NB4 (cell line): ENCODE results near the gene RGS3.

Experiments used
- MYC ChIP-seq: IDR thresholded peaks from 2 replicates; pipeline ENCODE4 v1.6.1; 2011; ENCODE audit warnings: low read depth, low read length
- POLR2A ChIP-seq: IDR thresholded peaks from 2 replicates; pipeline ENCODE4 v1.6.1; 2011; ENCODE audit warnings: mild to moderate bottlenecking; ENCODE audit not compliant: insufficient read length; ENCODE audit errors: extremely low read depth
- TF ChIP-seq, protein P1 (sequence below): IDR thresholded peaks from one replicate; pipeline ENCODE4 v1.5.1; 2012; ENCODE audit warnings: low read depth, low read length

DNA sequence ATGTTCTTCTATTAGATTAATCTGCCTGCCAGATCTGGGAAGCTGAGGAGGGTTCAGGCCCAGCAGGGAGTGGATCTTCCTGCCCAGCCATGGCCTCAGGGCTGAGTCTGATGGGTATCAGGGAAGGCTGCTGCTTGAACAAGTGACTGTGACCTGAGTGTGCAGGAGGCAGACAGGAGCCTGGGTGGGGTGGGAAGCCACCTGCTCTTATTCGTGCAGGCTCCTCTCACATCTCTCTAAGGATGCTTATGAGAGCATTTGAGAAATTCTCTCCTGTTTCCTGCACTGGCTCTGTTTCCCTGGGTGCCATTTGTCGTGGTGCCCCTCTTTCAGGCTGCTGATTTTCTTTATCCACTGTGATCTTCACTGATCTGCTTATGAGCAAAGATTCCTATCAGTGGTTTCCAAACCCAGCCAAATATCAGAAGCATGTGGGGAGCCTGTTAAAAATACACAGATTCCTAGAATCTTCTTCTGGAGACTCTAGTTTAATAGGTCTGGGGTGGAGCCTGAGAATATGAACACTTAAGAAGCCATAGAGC is 2.1 kb downstream of the RGS3 start:
- TF ChIP-seq MYC (no peak), POLR2A (no peak)
- TF ChIP-seq, protein P1, sequence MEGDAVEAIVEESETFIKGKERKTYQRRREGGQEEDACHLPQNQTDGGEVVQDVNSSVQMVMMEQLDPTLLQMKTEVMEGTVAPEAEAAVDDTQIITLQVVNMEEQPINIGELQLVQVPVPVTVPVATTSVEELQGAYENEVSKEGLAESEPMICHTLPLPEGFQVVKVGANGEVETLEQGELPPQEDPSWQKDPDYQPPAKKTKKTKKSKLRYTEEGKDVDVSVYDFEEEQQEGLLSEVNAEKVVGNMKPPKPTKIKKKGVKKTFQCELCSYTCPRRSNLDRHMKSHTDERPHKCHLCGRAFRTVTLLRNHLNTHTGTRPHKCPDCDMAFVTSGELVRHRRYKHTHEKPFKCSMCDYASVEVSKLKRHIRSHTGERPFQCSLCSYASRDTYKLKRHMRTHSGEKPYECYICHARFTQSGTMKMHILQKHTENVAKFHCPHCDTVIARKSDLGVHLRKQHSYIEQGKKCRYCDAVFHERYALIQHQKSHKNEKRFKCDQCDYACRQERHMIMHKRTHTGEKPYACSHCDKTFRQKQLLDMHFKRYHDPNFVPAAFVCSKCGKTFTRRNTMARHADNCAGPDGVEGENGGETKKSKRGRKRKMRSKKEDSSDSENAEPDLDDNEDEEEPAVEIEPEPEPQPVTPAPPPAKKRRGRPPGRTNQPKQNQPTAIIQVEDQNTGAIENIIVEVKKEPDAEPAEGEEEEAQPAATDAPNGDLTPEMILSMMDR, result no peak
